NCI-H187 (cell line): ENCODE results near the gene EBP.

Experiments used
- DNase-seq, 2 experiments: peaks; one replicate each; lab custom pipeline; 2025; lab: John Stamatoyannopoulos, UW

EBP gene

DNA sequence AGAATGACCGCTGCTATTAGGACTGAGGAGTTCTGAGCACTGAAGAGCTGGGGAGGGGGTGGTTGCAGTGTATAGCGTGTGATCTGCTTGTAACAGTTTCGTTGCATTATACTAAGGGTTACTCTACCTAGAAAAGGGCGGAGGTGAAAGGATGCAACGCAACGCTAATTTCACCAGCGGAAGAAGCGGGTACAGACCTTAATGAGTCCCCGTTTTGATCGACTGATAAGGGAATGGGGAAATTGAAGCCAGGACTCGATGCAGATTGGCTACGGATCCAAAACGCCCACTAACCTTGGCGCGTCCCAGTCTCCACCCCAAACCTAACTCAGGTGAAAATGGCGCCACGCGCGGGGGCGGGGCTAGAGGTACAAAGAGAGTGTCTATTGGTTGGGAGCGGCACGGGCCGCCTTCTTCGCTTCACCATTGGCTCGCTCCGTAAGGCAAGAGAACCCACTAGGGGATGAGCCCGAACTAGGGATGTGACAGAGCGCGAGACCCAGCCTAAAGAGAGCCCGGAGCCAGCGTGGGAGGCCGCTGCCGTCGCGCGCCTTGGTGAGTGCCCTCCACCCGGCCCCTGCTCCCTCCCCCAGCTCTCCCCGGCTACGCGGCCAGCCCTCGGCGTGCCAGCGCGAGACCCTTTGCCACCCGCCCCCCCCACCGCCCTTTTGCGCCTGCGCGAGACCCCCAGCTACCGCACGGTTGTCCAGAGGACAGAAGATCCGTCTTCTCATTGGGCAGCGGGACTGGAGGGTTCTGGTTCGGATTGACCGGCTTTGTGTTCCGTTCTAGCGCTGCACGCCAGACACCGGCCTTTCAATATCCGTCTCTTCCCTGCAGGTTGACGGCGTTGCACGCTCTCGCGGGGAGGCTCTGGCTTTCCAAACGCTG is at the start of gene EBP:
Gene EBP, plus strand, starts transcription at position 456 of the 891 bp plus-strand sequence. CDS start 1,964 bp downstream, outside the sequence.
- peak; percentile 90 to 93 for DNase-seq

DNA sequence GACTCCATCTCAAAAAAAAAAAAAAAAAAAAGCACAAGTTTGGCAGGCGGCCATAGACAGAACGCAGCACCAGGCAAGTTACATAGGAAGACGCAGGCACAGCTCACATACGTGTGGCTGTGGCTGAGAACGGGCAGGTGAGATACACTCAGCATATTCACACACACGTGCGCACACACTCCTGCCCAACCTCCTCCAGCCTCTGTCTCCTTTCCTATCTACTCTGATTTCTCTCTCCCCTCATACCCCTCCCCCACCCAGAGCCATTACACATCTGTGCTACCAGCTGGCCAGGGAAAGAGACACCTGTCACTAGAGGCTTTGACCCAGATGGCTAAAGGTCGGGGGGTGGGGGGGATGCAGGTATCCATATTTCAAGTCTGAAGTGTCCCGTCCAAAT is 49.4 kb upstream of the EBP start:
- DNase-seq: no peak

DNA sequence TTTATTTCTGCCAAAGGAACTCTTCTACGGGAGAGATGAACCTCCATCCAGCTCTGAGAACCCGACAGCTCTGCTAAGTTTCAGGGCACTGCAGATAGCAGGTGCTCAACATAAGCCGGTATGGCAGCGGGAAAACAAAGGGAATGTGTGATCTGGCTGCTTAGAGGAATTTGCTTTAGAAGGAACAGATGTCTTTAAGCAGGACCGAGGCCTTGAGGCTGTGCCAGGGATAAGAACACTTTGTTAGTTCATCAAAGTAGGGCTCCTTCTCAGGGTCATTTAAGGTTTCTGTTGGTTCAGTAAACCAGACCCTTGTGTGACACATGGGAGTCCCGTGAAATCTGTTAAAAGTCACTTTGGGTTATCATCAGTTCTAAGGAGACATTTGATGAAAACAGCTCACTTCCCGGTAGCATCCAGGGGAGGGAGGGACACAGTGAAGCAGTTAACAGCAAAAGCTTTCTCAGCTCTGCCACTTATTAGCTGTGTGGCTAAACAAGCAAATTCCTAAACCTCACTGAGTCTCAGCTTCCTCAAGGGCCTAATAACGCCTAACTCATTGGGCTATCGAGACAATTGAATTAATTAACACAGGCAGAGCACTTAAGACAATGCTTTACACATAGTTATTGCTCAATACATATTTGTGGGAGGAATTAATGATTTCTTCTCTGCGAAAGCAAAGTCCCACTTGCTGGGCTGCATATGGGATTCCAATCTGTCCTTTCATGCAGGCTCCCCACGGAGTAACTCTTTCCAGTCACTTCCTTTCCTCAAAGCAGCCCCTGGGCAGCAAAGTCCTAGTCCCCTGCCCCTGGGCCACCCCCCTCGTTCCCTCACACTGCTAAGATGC is 48.5 kb upstream of the EBP start:
- no peak for DNase-seq

DNA sequence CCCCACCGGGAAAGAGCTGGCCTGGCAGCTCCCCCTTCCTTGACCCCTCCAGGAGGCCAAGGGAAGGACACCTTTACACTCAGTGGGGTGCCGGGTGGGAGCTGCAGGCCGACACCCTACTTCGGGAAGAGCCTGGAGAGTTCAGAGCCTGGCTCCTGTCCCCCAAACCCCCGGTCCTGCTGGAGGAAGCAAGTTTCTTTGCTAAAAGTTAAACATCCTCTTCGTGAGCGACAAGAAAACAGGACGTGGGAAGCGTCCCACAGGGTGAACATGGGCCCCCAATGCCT is 48.0 kb upstream of the EBP start:
- DNase-seq: no peak

DNA sequence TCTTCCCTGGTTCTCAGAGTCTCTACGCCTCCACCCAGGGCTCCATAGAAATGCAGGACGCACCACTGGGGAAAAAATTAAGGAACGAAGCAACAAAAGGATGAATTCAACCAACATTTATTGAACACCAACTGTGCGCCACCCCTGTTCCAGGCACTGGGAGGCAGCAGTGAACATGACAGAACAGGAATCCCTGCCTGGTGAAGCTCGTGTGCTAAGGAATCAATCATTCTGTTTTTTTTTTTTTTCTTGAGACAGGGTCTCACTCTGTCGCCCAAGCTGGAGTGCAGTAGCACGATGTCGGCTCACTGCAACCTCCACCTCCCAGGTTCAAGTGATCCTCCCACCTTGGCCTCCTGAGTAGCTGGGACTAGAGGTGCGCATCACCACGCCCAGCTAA is 47.5 kb upstream of the EBP start:
- no peak for DNase-seq

DNA sequence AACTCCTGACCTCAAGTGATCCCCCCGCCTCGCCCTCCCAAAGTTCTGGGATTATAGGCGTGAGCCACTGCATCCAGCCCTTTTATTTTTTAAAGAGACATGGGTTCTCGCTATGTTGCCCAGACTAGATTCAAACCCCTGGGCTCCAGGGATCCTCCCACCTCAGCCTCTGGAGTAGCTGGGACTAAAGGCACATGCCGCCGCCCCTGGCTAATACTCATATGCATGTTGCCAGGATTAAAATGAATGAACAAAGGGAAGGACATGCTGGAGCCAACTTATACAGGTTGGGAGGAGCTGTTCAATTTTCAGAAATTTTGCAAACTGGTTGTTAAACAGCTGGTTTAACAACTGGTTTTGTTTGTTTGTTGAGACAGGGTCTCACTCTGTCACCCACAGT is 47.0 kb upstream of the EBP start:
- DNase-seq: no peak

DNA sequence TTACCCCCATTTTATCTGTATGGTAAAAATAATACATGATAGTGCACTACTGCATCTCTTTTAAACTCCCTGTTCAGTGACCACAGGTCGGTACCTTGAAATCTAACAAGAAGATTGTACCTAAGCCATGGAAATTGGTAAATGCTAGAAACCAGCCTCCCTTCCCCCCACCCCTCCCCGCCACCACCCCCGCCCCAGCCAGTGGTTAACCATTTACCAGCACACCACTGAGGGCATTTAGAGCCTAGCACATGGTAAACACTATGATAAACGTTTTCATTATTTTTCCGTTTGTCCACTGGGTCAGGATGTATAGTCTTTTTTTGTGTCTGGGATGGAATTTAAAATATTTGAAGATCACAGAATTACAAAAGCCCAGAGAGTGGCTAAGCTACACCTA is 46.3 kb upstream of the EBP start:
- DNase-seq: no peak

DNA sequence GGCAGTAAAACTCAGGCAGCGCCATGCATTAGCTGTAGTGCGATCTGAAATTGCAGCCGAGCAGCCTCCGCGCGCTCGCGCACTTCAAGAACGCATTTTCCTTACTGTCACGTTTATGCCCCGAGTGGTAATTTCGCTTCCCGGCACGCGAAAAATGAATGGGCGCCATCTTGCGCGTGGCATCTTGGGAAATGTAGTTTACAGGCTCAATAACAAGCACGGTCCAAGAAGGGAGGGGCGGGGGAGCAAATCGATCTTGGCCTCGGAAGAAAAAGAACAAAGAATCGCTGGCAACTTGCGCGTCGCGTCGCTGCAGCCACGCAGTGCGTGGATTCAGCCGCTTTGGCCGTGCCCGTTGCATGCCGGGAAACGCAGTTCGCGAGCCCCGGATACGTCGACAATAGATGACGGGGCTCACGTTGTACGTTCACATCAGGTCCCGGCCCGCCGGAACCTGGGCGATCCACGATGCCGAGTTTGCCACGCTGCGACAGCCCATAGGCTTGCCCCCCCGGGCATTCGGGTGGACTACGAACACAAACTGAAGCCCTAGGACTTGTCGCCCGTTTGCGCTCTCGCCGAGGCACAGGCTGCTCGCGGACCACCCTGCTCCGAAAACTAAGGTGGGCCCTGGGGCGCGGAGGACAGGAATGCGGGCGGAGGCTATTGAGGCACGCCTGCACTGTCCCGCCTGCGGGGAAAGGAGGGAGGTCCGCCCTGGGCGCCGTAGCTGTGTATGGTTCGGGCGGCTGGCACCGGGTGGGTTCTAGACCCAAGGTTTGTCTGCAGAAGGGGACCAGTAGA is 45.6 kb upstream of the EBP start, which contains the start of gene FTSJ1:
Gene FTSJ1, plus strand, starts transcription at position 426 of the 804 bp plus-strand sequence. CDS start 1,849 bp downstream, outside the sequence.
- peak; percentile 43 to 66 for DNase-seq

DNA sequence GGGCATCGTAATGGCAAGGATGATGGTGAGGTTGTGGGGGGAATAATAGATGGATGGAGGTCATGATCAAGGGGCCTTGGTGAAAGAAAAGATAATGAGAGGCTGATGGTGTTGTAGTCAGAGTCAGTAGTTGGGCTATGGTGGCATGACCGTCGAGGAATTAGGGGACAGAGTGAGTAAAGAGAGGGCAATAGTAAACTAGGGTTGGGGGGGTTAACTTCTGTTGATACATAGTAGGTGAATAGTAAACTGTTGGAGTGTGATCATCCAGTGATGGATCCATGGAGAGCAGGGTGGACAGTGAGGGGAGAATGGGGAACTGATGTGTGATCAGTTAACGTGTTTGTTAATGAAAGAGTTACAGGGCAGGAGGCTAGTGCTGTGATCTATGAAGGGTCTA is 44.7 kb upstream of the EBP start:
- DNase-seq: no peak

DNA sequence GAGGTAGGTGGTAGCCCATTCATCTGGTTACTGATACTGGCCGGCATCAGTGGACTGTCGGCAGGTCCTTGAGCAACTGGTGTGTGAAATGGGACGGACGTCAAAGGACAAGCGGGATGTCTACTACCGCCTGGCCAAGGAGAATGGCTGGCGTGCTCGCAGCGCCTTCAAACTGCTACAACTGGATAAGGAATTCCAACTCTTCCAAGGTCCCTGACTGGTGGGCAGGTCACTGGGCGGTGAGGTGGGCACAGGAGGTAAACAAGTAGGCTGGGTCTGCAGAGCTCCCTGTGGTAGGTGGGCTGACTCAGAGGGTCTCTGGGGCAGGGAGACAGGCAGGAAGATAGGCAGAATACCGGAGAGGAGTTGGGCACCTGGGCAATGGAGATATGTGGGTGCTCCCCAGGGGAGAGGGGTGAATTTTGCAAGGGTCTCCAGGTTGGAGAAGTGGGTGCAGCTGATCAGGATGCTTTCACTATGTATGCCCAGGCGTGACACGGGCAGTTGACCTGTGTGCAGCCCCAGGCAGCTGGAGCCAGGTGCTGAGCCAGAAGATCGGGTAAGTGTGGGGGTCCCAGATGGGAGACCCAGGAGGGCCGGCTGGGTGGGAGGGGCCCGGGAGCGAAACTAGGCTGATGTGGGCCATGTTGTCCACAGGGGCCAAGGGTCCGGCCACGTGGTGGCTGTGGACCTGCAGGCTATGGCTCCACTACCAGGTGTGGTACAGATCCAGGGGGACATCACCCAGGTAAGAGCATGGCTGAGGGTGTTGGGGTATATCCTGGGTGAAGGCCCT is 43.5 kb upstream of the EBP start:
- DNase-seq: no peak

DNA sequence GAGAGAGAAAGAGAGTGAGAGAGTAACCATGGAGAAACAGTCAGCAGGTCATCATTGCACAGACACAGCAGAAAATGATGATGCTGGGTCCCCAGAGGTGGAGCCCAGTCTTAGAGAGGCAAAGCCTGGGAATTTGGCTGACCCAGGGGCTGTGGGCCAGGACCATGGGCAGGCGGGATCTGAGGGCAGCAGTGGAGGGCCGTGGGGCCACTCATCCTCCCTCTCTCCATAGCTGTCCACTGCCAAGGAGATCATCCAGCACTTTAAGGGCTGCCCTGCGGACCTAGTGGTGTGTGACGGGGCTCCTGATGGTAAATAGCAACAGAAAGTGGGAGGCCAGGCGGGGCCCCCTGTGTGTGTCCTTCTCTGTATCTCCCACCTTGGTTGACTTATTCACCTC is 42.8 kb upstream of the EBP start:
- DNase-seq: no peak

DNA sequence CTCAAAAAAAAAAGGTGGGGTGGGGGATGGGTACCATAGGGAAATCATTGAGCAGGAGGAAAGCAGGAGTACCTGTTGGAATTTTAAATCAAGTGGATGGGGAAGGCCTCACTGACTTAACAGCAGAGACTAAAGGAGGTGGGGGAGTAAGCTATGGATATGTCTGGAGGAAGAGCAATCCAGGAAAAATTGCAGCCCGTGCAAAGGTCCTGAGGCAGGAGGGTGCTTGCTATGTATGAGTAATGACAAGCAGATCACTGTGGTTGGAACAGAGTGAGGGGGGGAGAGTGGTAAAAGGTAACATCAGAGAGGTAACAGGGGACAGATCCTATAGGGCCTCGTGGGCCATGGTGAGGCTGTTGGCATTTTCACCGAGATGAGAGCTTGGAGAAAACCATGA is 41.5 kb upstream of the EBP start:
- DNase-seq: no peak

DNA sequence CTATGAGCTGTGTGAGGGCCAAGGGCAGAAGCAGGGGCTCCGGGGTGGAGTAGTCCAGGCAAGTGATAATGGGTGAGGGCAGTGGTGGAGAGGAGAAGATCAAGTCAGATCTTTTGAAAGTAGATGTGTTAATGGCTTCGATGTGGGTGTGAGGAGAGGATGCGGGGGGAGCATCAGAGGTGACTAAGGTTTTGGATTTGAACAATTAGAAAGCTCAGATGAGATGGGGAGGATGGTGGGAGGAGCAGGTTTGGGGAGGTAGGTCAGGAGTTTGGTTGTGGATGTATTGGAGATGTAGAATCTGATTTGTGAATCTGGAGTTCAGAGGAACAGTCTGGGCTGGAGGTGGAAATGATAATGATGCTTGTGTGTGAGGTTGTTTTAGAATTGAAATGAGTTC is 41.0 kb upstream of the EBP start:
- no peak for DNase-seq

DNA sequence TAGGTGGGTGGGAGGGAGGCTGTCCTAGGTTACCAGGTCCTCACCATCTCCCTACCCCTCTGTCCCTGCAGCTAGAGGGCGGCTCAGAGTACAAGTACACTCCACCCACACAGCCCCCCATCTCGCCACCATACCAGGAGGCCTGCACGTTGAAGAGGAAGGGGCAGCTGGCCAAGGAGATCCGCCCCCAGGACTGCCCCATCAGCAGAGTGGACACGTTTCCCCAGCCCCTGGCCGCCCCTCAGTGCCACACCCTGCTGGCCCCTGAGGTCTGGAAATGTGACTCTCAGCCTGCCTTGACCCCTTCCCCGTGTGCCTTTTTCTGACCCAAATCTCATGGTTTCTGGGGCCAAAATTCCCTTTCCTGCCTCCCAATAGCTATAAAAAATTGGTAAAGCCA is 39.1 kb upstream of the EBP start:
- no peak for DNase-seq

DNA sequence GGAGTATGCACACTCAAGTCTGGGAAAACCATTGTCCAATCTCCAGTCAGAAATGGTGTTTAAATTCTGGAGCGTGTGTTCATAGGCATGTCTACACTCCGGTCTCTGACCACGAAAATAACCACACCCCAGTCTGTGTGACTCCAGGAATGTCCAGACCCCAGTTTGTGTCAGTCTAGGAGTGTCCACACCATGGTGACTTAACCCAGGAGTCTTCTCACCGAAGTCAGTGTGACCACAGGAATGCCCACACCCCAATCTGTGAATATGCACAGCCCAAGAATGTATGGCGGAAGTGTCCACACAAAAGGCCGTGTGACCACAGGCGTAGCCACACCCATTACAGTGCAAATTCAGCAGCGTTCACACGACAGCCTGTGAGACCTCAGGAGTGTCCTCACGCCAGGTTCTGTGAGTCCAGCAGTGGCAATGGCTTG is 34.2 kb upstream of the EBP start:
- DNase-seq: no peak

DNA sequence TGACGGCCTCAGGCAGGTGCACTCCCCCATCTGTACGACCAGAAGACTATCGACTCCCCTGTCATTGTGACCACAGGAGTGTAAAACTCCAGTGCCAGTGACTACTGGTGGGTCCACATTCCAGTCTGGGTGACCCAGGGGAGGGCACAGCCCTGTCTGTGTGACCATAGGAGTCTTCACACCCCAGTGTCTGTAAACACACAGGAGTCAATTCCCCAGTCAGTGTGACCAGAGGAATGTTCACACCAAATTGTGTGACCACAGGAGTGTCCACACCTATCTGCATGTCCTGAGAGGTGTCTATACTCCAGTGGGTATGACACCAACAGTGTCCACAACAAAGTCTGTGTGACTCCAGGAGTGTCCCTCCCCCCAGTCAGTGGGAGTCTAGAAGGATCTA is 33.6 kb upstream of the EBP start:
- no peak for DNase-seq

DNA sequence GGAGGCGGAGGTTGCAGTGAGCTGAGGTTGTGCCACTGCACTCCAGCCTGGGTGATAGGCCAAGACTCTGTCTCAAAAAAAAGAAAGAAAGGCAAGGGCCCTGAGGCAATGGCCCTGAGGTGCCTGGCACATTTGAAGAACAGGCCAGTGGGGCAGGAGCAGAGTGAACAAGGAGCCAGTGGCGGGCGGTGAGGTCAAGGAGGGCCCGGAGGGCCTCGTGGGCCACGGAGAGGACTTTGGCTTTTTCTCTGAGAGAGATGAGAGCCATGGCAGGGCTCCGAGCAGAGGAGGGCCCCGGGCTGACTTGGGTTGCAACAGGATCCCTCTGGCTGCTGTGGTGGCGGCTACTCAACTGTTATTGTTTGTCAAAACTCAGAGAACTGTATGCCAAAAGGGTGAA is 32.3 kb upstream of the EBP start:
- no peak for DNase-seq

DNA sequence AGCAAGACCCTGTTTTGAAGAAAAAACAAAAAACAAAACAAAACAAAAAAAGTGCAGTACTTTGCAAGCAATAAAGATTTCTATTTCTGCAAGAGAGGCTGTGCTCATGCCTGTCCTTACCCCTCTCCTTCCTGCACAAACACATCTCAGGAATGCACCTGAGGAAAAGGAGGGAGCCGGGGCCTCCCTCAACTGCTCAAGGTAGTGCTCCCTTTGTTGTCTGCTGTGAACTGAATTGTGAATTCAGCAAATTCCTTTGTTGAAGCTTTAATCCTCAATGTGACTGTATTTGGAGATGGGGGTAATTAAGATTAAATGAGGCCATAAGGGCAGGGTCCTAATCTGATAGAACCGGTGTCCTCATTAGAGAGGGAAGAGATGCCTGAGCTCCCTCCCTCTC is 31.7 kb upstream of the EBP start:
- no peak for DNase-seq

DNA sequence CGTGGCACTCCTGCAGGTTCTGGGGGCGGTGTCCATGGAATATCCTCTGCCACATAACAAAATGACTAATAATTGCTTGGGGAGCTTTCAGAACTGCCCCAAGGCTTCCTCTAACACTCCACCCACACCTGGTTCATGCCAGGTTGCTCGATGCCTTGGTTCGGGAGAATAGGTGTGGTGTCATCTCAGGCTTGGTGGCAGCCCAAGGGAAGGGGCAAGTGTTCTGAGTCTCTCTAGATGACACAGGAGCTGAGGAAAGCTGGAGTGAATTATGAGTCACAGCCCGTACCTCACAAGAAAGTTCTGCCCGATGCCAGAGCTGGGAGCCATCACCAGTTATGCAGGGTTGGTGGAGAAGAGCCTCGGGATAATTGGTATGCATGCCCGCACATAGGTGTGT is 30.9 kb upstream of the EBP start:
- DNase-seq: no peak

DNA sequence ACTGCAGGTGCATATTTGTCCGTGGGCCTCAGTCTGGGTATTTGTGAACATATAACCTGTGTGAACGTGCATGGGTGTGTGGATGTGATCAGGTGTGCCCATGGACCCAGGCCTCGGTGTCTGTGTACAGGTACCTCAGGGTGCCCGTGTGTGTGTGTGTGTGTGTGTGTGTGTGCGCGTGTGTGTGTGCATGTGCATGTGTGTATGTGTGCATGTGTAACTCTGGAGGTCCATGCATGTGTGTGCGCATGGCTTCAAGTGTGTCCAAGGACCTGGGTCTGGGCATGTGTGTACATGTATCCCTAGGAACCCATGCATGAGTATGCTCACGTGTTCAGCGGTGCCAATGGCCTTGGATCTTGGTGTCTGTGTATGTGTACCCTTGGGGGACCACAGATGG is 29.8 kb upstream of the EBP start:
- no peak for DNase-seq

DNA sequence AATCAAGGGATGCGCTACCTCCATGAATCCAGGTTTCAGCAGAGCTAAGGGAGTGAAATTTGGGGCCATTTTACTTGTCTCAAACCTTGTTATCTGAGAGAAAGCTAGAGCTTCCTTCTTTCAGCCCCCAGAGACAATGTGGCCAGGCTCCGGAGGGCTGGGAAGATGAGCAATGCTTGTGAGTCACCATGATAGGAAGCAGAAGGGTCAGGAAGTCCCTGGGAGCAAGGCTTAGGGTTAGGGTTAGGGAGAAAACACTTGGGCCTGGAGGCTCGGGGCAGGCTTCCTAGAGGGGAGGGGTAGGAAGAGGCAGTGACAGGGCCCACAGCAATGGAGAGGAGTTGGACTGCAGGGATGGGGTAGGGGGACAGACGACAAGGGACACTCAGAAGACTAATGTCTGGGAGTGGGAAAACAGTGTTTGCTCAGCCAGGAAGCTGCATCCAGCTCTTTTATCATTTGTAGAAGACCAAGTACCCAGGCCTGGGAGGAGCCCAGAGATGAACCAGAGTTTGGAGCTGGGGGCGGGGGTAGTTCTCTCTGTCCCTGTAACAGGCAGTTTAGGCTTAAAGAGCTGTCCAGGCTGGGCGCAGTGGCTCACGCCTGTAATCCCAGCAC is 29.2 kb upstream of the EBP start:
- no peak for DNase-seq
